Measurements from ENCODE around the gene MICU1. TPM values are rescaled to one million over a fixed set of nuclear protein-coding genes. Genes with fewer than 3 reads are reported as not detected.

MICU1 gene
- total RNA-seq, 1 donor from 2014 or later: 37.2 TPM

DNA sequence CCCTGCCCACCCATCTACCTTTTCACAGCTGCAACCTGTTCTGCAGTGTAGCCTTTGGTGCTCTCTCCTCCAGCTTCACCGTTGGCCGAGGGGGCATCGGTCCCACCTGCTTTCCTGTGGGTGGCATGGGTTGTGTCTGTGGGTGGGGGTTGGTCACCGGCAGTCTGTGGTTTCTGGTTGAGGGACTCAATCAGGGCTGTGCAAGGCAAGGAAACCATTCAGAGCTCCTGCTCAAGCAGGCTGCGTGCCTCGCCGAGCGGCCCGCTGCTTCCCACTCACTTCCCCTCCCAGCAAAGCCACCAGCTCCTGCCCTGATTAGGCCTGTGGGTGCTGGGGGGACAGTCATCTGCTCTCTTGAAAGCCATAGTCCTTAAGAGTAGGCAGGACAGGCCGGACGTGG is 280.9 kb downstream of the MICU1 start:
- Histone ChIP-seq H3K36me3 (ENCODE audit: control insufficient read depth, insufficient read depth, low read length) (no peaks in the 10 kb centered on the region), H3K4me3 (ENCODE audit: low read depth, low read length) (no peak overlapping the region), H3K27me3 (ENCODE audit: control insufficient read depth, insufficient read depth, low read length) (no peaks in the 10 kb centered on the region)
- no peak for DNase-seq (ENCODE audit: low read depth)
- TF ChIP-seq, protein P1, sequence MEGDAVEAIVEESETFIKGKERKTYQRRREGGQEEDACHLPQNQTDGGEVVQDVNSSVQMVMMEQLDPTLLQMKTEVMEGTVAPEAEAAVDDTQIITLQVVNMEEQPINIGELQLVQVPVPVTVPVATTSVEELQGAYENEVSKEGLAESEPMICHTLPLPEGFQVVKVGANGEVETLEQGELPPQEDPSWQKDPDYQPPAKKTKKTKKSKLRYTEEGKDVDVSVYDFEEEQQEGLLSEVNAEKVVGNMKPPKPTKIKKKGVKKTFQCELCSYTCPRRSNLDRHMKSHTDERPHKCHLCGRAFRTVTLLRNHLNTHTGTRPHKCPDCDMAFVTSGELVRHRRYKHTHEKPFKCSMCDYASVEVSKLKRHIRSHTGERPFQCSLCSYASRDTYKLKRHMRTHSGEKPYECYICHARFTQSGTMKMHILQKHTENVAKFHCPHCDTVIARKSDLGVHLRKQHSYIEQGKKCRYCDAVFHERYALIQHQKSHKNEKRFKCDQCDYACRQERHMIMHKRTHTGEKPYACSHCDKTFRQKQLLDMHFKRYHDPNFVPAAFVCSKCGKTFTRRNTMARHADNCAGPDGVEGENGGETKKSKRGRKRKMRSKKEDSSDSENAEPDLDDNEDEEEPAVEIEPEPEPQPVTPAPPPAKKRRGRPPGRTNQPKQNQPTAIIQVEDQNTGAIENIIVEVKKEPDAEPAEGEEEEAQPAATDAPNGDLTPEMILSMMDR (IDR thresholded peaks at IDR 0.05; ENCODE audit: insufficient read depth, low read length, poor library complexity, severe bottlenecking): no peak

- DNase-seq (ENCODE audit: low read depth): no peak
- Histone ChIP-seq H3K27me3 (ENCODE audit: control insufficient read depth, insufficient read depth, low read length) (no peaks in the 10 kb centered on the region), H3K4me3 (ENCODE audit: low read depth, low read length) (no peak overlapping the region), H3K36me3 (ENCODE audit: control insufficient read depth, insufficient read depth, low read length) (no peaks in the 10 kb centered on the region)
- TF ChIP-seq, protein P1 (IDR thresholded peaks at IDR 0.05; ENCODE audit: insufficient read depth, low read length, poor library complexity, severe bottlenecking): no peak
These were observed 283.0 kb downstream of the MICU1 start for GRCh38 chr10:72342911-72343310.

GRCh38 chr10:72340510-72341261 is 285.2 kb downstream of the MICU1 start:
- Histone ChIP-seq H3K27me3 (ENCODE audit: control insufficient read depth, insufficient read depth, low read length) (no peaks in the 10 kb centered on the region), H3K4me3 (ENCODE audit: low read depth, low read length) (no peak overlapping the region), H3K36me3 (ENCODE audit: control insufficient read depth, insufficient read depth, low read length) (no peaks in the 10 kb centered on the region)
- DNase-seq (ENCODE audit: low read depth): no peak
- TF ChIP-seq, protein P1 (IDR thresholded peaks at IDR 0.05; ENCODE audit: insufficient read depth, low read length, poor library complexity, severe bottlenecking): peak; percentile 98

DNA sequence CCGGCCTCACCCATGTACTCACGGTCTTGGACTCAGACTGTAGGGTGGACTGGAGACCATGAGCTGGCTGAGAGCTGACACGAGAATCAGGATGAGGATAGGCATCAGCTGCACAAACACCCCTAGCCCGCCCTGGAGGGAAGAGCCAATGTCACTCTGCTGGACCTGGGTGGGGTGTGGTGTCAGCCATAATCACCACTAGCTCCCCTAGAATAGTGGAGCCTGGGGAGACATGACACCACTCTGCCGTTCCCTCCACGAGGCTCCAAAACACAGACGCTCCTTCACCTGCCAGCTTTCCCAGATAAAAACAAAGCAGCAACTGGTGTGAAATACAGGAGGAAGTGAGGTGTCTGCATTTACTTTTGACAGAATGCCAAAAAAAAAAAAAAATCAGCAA is 287.7 kb downstream of the MICU1 start:
- Histone ChIP-seq H3K36me3 (ENCODE audit: control insufficient read depth, insufficient read depth, low read length) (peaks cover 2% of the 10 kb centered on the region), H3K4me3 (ENCODE audit: low read depth, low read length) (no peak overlapping the region), H3K27me3 (ENCODE audit: control insufficient read depth, insufficient read depth, low read length) (no peaks in the 10 kb centered on the region)
- TF ChIP-seq, protein P1 (IDR thresholded peaks at IDR 0.05; ENCODE audit: insufficient read depth, low read length, poor library complexity, severe bottlenecking): no peak
- DNase-seq (ENCODE audit: low read depth): no peak

GRCh38 chr10:72337722-72338121 is 288.2 kb downstream of the MICU1 start:
- Histone ChIP-seq H3K36me3 (ENCODE audit: control insufficient read depth, insufficient read depth, low read length) (peaks cover 2% of the 10 kb centered on the region), H3K4me3 (ENCODE audit: low read depth, low read length) (no peak overlapping the region)

More at GRCh38 chr10:72337722-72338121, 288.2 kb downstream of the MICU1 start:
- no peaks in the 10 kb centered on the region for H3K27me3 ChIP-seq (ENCODE audit: control insufficient read depth, insufficient read depth, low read length)
- no peak for DNase-seq (ENCODE audit: low read depth)
- TF ChIP-seq, protein P1 (IDR thresholded peaks at IDR 0.05; ENCODE audit: insufficient read depth, low read length, poor library complexity, severe bottlenecking): no peak
